Measurements from ENCODE around the gene NFKB1.
A peak's percentile ranks its signal among the peaks of the same experiment; 100 is the strongest.
"Not testable (repeated sequence)": the region's sequence is repeated elsewhere in the genome, so short reads cannot be mapped to it uniquely, and the experiment has no call there.

The NFKB1 gene

GRCh38 chr4:102500696-102501446 is at the start of gene NFKB1:
TSS of gene NFKB1 (plus strand) at chr4:102501359. CDS start at chr4:102525519, 24,160 bp downstream.
- FAIRE-seq (peak; percentile 91), DNase-seq (ENCODE audit: extremely low spot score, insufficient read length, low read depth) (peak; percentile 42)

DNA sequence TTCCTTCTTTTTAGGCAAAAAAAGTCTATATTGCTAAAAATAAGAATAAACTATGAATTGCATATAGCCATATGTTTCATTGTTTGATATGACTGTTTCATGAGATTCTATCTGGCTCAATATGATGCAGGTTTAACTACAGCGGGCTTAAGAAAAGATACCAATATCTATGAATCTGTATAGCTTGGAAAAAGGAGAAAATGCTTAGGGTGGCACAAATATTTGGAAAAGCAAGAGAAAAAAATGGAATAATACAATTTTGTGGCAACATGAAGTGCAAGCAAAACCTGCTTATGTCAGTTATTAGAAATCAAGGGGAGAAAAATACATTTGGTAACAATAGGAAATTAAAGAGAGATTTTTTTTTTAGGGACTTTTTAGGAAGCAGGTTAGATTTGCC is 48.3 kb upstream of the NFKB1 start:
- DNase-seq (ENCODE audit: extremely low spot score, insufficient read length, low read depth) = no peak

GRCh38 chr4:102453827-102454226 is 47.3 kb upstream of the NFKB1 start:
- FAIRE-seq (no peak), DNase-seq (ENCODE audit: extremely low spot score, insufficient read length, low read depth) (no peak)

More for the DNA sequence above, 48.3 kb upstream of the NFKB1 start:
- FAIRE-seq = no peak

DNA sequence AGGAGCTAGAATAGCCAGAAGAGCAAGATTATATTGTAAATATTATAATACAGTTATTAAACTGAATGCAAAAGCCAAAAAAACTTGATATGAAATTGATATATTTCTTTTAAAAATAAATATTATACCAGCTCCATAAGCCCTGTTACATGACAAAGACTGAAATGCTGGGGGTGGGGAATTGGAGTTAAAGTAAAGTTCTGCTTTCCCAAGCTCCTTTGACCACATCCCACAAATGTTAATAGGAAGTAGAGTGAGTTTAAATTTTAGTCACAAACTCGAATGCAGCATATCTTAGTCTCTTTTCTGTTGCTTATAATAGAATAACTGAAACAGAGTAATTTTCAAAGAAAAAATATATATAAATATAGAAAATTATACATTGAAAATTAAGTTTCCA is 46.9 kb upstream of the NFKB1 start:
- FAIRE-seq (peak; percentile 24), DNase-seq (ENCODE audit: extremely low spot score, insufficient read length, low read depth) (no peak)

- FAIRE-seq (no peak), DNase-seq (ENCODE audit: extremely low spot score, insufficient read length, low read depth) (no peak)
Measured at GRCh38 chr4:102454981-102455685, 46.0 kb upstream of the NFKB1 start.

- DNase-seq (ENCODE audit: extremely low spot score, insufficient read length, low read depth) = no peak
- FAIRE-seq = no peak
Measured at GRCh38 chr4:102455750-102456149, 45.4 kb upstream of the NFKB1 start.

GRCh38 chr4:102466298-102466697 is 34.9 kb upstream of the NFKB1 start:
- DNase-seq (ENCODE audit: extremely low spot score, insufficient read length, low read depth) (no peak), FAIRE-seq (no peak)

DNA sequence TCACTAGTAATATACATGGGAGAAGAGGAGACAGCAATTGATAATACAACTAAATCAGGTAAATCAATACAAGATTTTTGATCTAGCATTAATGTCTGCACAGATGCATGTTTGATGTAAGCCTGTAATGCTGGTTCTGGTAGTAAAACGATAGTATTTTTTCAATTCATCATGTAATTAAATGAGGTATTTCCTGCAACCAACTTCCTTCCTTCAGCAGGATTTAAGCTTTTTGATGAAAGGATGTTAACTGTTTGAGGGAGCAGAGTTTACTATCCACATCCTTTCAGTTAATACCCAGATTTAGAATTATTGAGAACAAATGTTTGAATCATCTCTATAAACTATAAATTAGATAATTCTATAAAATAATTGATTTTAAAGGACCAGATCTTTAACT is 31.4 kb upstream of the NFKB1 start:
- no peak for FAIRE-seq

GRCh38 chr4:102472441-102473013 is 28.6 kb upstream of the NFKB1 start:
- FAIRE-seq (peak; percentile 18), DNase-seq (ENCODE audit: extremely low spot score, insufficient read length, low read depth) (no peak)

More for the DNA sequence above, 31.4 kb upstream of the NFKB1 start:
- DNase-seq (ENCODE audit: extremely low spot score, insufficient read length, low read depth) = no peak

GRCh38 chr4:102473476-102473875 is 27.7 kb upstream of the NFKB1 start:
- DNase-seq (ENCODE audit: extremely low spot score, insufficient read length, low read depth) (no peak), FAIRE-seq (no peak)

DNA sequence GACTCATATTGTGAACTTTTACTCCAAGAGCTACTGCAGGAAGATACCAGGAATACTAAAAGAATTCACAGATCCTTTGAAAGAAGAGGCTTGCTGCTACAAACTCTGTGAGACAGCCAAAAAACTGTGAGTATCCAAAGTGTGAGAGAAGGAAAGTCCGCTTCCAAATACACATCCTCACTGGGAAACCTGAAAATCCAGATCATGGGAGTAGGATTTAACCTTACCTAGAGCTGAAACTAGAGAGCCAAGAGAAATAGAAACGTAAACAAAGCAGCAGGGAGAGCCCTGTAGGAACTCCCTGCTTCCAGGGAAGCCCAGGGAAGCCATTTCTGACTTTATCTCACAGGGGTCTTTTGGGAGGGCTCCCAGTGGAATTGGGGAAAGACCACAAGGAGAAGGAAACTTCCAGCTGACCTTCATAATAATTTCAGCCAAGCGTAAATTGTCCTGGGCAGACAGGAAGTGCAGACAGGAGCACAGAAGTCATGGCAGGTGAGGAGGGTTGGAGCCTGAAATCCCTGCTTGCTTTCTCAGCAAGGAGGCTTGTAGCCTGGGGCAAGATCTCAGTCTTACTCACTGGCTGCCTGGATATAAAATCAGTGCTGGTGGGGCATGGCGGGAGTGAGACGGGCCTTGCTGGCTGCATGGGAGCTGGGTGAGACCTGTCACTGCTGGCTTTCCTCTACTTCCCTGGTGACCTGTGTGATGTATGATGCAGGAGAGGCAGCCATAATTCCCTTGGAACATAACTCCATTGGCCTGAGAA is 26.2 kb upstream of the NFKB1 start:
- FAIRE-seq (no peak), DNase-seq (ENCODE audit: extremely low spot score, insufficient read length, low read depth) (no peak)

GRCh38 chr4:102477657-102478056 is 23.5 kb upstream of the NFKB1 start:
- FAIRE-seq (no peak), DNase-seq (ENCODE audit: extremely low spot score, insufficient read length, low read depth) (no peak)

- DNase-seq (ENCODE audit: extremely low spot score, insufficient read length, low read depth) (no peak), FAIRE-seq (no peak)
Measured at GRCh38 chr4:102478186-102478585, 23.0 kb upstream of the NFKB1 start.

DNA sequence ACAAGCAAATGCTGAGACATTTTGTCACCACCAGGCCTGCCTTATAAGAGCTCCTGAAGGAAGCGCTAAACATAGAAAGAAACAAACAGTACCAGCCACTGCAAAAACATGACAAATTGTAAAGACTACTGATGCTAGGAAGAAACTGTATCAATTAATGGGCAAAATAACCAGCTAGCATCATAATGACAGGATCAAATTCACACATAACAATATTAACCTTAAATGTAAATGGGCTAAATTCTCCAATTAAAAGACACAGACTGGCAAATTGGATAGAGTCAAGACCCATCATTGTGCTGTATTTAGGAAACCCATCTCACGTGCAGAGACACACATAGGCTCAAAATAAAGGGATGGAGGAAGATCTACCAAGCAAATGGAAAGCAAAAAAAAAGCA is 21.3 kb upstream of the NFKB1 start:
- not testable (repeated sequence) for FAIRE-seq; DNase-seq (ENCODE audit: extremely low spot score, insufficient read length, low read depth)

DNA sequence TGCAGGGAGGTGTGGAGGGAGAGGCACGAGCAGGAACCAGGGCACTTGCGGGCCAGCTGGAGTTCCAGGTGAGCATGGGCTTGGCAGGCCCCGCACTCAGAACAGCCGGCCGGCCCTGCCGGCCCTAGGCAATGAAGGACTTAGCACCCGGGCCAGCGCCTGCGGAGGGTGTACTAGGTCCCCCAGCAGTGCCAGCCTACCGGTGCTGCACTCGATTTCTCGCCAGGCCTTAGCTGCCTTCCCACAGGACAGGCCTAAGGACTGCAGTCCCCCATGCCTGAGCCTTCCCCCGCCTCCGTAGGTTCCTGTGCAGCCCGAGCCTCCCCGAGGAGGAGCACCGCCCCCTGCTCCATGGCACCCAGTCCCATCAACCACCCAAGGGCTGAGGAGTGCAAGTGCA is 18.0 kb upstream of the NFKB1 start:
- FAIRE-seq (no peak), DNase-seq (ENCODE audit: extremely low spot score, insufficient read length, low read depth) (no peak)

DNA sequence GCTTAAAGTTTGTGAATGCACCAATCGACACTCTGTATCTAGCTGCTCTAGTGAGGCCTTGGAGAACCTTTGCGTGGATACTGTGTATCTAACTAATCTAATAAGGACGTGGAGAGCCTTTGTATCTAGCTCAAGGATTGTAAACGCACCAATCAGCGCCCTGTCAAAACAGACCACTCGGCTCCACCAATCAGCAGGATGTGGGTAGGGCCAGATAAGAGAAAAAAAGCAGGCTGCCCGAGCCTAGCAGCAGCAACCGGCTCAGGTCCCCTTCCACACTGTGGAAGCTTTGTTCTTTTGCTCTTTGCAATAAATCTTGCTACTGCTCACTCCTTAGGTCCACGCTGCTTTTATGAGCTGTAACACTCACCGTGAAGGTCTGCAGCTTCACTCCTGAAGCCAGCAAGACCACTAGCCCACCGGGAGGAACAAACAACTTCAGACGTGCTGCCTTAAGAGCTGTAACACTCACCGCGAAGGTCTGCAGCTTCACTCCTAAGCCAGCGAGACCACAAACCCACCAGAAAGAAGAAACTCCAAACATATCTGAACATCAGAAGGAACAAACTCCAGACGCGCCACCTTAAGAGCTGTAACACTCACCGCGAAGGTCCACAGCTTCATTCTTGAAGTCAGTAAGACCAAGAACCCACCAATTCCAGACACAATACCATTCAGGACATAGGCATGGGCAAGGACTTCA is 17.0 kb upstream of the NFKB1 start:
- not testable (repeated sequence) for FAIRE-seq; DNase-seq (ENCODE audit: extremely low spot score, insufficient read length, low read depth)

DNA sequence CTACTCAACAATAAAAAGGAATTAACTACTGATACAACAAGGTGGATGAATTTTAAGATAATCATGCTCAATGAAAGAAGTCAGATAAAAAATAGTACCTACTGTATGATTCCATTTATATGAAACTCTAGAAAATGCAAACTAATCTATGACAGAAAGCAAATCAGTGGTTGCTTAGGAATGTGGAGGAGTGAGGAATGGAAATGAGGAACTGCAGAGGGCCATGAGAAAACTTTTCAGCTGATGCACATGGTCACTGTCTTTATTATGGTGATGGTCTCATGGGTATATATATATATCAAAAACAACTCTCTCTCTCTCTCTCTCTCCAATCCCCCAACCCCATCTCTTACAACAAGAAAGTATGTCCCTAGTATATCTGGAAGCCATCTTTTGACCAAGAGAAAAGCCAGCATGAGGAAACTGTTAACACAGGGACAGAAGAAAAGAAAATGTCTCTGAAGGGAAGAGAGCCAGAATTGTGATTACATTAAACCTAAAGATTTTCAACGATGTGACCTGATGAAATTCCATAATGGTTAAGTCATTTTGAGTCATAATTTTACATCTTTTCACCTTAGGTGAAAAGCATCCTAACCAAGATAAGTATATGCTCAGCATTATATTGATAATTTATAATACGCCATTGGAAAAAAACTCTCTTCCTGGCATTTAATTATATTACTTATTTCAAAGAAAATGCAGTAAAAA is 8.5 kb upstream of the NFKB1 start:
- no peak for DNase-seq (ENCODE audit: extremely low spot score, insufficient read length, low read depth)

DNA sequence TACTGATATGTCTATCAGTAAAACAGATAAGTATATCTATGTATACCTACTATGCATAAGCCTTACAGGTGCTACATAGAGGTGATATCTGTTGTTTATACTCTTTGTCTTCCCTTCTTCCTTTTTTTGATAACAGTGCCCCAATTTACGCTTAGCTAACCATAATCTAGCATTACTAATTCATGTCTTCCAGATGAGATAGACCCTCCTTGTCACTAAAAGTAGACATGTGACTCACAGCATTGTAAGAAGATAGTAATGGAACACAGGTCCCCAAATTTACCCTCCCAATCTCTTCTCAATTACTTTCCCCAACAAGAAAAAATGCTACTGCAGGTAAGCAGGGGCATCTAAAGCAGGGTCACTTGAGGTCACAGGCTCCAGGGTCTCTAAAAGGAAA is 7.9 kb upstream of the NFKB1 start:
- FAIRE-seq (no peak), DNase-seq (ENCODE audit: extremely low spot score, insufficient read length, low read depth) (no peak)

More for the DNA sequence above, 8.5 kb upstream of the NFKB1 start:
- no peak for FAIRE-seq

DNA sequence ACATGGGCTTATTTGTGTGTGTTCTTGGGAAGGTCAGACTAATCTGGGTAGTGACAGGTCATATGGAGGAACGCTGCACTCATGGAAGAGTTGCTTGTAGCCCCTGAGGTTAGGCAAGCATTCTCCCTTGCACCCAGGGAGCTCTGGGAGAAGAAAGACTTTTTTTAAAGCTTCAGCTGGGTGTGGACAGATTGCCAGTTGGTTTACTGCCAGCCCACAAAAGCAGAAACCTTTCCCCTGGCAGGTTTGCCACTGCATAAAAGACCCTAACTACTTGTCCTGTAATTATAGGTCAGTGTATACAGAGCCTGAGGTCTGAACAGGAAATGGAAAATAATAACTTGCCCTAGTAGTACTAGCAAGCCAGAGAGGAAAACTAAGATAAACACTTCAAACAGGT is 7.4 kb upstream of the NFKB1 start:
- DNase-seq (ENCODE audit: extremely low spot score, insufficient read length, low read depth) (no peak), FAIRE-seq (no peak)
